Stimulated activated CD8-positive, alpha-beta memory T cell treated with anti-CD3 and anti-CD28 coated beads, Interleukin-2, amount 100 ng/mL, for 1 hour (primary cell): Measurements from ENCODE around the gene APOE.
"Not testable (repeated sequence)": the region's sequence is repeated elsewhere in the genome, so short reads cannot be mapped to it uniquely, and the experiment has no call there.

Experiments used
- DNase-seq, 2 donors: peaks; one replicate each; pipeline ENCODE4 v3.0.0-alpha.2; 2020; ENCODE audit warnings: low read depth in 2 of 2

APOE gene

GRCh38 chr19:44884566-44884965, 21.0 kb upstream of the APOE start:
- no peak for DNase-seq

- DNase-seq, result no peak
Observed at GRCh38 chr19:44886141-44886540, 19.5 kb upstream of the APOE start.

DNA sequence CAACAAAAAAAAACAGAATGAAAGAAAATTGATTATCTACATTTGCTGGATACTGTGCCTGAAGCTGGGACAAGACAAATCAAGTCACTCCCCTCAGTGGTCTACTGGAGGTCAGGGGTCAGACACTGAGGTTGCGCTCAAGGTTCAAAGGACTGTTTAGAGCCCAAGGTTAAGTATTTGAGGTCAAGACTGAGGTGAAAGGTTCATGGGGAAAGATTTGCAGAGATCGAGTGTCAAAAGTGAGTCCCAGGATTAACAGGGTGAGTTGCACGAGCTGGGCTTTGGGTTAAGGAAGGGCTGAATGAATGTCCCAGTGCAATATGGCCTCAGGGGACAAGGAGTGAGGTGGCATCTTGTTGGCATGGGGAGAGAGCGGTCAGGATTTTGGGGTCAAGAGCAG, 17.9 kb upstream of the APOE start:
- no peak for DNase-seq

- DNase-seq, result not testable (repeated sequence)
Observed at GRCh38 chr19:44888335-44888734, 17.3 kb upstream of the APOE start.

DNA sequence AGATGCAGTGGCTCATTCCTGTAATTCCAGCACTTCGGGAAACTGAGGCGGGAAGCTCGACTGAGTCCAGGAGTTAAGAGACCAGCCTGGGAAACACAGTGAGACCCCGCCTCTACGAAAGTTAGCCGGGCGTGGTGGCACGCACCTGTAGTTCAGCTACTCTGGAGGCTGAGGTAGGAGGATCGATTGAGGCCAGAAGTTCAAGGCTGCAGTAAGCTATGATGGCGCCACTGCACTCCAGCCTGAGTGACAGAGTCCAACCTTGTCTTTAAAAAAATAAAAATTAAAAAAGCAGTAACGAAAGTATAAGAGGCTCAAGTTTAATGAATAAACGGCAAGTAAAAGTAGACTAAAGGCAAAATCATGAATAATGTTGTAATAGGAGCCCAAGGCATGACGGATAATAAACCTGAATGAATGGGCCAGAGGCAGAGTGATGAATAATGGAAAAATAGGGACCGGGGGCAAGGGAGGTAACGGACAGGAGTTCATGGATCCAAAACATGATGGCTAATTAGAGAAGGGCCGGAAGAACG, 15.7 kb upstream of the APOE start:
- no peak for DNase-seq

DNA sequence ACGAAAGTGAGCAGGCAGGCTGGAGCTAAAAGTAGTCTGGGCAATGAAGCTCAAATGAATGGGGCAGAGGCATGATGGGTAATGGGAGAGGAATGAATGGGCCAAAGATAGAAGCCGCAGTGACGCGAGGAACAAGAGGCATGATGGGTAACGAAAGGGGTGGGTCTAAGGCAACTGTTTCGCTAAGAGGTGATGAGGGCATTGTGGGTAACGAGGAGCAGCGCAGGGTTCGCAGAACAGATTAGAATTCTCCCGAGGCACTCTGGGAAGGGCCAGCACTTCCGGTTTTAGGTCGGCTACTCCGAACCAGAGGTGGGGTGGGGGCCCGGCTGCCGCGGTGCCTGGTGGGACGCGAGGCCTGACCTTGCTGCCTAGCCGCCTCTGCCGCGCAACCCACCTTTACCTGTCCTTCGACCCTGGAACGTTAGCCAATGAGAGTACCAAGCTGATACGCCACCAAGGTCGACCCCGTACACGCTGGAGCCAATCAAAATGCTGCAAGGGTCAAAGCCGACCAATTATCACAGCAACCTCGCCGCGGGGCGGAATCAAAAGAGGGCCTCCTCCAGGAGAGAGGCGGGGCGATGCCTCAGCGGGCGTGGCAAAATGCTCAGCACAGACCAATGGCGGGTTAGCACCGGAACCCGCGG, 15.1 kb upstream of the APOE start:
- no peak for DNase-seq

DNA sequence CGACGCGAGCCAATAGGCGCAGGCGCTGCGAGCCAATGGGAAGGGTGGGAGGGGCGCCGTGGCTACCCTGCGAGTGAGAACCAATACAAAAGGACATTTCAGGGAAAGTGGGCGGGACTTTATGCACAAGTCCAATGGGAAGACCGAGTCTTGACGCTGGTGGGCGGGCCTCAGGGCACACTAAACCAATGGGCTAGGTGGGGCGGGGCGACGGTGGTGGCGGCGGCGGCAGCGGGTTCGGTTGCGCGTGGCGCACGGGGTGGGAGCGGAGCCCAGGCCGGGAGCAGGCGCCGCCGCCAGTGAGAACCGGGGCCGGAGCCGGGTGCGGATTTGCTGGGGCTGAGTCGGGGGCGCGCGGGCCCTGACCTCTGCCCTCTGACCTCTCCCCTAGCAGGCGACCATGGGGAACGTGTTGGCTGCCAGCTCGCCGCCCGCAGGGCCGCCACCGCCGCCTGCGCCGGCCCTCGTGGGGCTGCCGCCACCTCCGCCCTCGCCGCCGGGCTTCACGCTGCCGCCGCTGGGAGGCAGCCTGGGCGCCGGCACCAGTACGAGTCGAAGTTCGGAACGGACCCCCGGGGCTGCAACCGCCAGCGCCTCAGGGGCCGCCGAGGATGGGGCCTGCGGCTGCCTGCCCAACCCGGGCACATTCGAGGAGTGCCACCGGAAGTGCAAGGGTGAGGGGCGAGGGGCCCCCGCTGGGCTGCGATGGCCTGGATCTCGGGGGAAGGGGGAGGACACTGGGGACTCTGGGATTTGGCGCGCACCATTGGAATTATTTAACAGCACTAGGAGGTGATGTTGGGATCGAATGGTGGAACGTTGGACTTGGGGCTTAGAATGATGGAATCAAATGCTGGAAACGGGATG, 14.3 kb upstream of the APOE start, which contains the start of gene TOMM40:
Gene TOMM40, plus strand, starts transcription at position 239 of the 867 bp plus-strand sequence. Its CDS starts 162 bp downstream, at position 401.
- peak; percentile 99 to 100 for DNase-seq

DNA sequence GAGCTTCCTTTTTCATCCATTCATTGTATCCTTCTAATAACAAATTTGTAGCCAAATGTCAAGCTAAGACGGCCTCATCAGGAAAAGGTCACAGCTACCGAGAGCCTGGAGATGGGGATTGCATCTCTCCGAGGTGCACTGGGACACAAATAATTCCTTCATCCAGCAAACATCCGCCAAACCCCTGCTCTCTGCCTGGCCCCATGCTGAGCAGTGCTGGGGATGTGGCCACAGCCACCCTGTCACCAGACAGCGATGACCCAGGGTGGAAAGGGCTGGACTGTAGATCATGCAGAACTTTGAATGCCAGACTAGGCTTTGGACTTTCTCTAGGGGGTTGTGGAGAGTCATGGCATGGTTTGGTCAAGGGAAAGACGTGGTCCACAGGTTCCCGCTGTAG, 12.7 kb upstream of the APOE start:
- DNase-seq, result no peak

GRCh38 chr19:44893332-44894051, 12.1 kb upstream of the APOE start:
- no peak for DNase-seq

DNA sequence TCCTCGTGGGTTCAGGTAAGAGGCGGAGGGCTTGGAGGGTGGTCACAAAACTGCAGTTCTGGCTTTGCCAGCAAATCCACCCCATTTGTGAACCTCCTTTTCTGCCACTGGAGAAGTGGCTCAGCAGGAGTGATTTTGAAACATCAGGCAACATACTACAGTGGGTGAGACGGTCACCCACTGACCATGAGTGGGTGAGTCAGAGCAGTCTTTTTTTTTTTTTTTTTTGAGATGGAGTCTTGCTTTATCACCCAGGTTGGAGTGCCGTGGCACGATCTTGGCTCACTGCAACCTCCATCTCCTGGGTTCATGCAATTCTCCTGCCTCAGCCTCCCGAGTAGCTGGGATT, 11.6 kb upstream of the APOE start:
- no peak for DNase-seq

- DNase-seq, result no peak
Observed at GRCh38 chr19:44894946-44895345, 10.7 kb upstream of the APOE start.

DNA sequence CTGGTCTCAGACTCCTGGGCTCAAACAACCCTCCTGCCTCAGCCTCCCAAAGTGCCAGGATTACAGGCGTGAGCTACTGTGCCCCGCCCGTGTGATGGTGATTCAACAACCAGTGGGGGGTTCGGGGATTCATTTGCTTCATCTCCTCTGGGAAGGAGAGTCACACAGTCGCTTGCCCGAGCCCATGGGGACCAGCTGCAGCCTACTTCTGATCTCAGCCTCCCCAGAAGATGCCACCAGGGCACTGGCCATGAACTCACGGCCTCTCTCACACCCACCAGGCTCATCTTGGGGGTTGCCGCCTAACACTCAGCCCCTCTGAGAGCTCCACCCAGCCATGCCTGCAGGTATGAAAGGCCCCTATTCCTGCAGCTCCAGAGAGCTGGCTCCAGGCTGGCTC, 7.8 kb upstream of the APOE start:
- no peak for DNase-seq

GRCh38 chr19:44900328-44901244, 5.0 kb upstream of the APOE start:
- no peak for DNase-seq

- no peak for DNase-seq
Observed at GRCh38 chr19:44903216-44903601, 2.4 kb upstream of the APOE start.

DNA sequence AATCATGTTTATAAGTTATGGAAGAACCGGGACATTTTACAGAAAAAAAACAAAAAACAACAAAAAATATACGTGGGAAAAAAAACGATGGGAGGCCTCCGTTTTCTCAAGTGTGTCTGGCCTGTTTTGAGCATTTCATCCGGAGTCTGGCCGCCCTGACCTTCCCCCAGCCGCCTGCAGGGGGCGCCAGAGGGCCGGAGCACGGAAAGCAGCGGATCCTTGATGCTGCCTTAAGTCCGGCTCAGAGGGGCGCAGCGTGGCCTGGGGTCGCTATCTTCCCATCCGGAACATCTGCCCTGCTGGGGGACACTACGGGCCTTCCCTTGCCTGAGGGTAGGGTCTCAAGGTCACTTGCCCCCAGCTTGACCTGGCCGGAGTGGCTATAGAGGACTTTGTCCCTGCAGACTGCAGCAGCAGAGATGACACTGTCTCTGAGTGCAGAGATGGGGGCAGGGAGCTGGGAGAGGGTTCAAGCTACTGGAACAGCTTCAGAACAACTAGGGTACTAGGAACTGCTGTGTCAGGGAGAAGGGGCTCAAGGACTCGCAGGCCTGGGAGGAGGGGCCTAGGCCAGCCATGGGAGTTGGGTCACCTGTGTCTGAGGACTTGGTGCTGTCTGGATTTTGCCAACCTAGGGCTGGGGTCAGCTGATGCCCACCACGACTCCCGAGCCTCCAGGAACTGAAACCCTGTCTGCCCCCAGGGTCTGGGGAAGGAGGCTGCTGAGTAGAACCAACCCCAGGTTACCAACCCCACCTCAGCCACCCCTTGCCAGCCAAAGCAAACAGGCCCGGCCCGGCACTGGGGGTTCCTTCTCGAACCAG, 1.8 kb upstream of the APOE start:
- DNase-seq, result peak; percentile 50 to 53

GRCh38 chr19:44904426-44904994, 1.1 kb upstream of the APOE start:
- DNase-seq, result no peak

DNA sequence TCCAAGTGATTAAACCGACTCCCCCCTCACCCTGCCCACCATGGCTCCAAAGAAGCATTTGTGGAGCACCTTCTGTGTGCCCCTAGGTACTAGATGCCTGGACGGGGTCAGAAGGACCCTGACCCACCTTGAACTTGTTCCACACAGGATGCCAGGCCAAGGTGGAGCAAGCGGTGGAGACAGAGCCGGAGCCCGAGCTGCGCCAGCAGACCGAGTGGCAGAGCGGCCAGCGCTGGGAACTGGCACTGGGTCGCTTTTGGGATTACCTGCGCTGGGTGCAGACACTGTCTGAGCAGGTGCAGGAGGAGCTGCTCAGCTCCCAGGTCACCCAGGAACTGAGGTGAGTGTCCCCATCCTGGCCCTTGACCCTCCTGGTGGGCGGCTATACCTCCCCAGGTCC, 2.0 kb downstream of the APOE start:
- DNase-seq, result no peak

- DNase-seq, result no peak
Observed at GRCh38 chr19:44908074-44908835, 2.7 kb downstream of the APOE start.

DNA sequence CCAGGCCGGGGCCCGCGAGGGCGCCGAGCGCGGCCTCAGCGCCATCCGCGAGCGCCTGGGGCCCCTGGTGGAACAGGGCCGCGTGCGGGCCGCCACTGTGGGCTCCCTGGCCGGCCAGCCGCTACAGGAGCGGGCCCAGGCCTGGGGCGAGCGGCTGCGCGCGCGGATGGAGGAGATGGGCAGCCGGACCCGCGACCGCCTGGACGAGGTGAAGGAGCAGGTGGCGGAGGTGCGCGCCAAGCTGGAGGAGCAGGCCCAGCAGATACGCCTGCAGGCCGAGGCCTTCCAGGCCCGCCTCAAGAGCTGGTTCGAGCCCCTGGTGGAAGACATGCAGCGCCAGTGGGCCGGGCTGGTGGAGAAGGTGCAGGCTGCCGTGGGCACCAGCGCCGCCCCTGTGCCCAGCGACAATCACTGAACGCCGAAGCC, 3.3 kb downstream of the APOE start:
- DNase-seq, result no peak
